ENCODE data around the gene SSH2.
A peak's percentile ranks its signal among the peaks of the same experiment; 100 is the strongest.
"Not testable (repeated sequence)": the region's sequence is repeated elsewhere in the genome, so short reads cannot be mapped to it uniquely, and the experiment has no call there.

Gene SSH2

DNA sequence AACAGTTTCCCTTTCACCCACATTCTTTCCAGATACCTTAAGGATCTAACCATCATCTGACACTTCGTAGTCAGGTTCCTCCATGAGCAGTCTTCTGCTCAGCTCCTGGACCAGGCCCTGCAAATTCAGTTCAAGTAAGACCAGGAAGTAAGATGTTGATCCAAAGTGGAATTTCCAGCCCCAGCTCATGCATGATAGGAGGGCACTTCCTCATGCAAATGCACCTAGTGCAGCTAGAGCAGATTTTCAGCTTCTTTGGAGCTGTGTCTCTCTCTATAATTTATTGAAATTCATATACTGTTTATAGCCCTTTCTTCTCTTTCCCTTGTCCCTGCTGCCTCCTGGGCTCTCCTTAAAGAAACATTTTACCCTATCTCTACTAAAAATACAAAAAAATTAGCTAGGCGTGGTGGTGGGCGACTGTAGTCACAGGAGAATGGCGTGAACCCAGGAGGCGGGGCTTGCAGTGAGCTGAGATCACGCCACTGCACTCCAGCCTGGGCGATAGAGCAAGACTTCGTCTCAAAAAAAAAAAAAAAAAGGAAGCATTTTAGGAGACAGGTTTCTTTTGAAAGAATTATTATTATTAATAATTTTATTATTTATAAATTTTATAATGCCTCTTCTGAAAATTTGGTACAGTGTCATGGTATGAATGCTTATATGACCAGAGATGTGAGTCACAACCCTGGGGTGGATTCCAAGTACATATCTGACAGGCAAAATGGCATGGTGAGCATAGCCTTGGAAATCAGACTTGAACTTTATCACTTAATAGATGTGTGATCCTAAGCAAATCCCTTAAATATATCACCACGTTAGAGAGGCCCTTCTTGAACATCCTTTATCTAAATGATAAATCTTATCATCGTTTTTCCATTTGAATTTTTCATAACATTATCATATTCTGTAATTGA, 94.3 kb downstream of the SSH2 start:
- no peak for DNase-seq

DNA sequence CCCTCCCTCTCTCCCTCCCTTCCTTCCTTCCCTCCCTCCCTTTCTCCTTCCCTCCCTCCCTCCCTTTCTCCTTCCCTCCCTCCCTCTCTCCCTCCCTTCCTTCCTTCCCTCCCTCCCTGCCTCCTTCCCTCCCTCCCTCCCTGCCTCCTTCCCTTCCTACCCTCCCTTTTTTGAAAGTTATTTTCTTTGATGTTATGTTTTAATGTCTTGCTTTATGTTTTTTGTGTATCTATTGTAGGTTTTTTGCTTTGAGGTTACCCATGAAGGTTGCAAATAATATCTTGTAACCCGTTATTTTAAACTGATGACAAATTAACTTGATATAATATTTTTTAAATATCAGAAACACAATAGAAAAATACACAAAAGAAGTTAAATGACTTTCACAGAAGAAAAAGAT, 96.2 kb downstream of the SSH2 start:
- DNase-seq = no peak

DNA sequence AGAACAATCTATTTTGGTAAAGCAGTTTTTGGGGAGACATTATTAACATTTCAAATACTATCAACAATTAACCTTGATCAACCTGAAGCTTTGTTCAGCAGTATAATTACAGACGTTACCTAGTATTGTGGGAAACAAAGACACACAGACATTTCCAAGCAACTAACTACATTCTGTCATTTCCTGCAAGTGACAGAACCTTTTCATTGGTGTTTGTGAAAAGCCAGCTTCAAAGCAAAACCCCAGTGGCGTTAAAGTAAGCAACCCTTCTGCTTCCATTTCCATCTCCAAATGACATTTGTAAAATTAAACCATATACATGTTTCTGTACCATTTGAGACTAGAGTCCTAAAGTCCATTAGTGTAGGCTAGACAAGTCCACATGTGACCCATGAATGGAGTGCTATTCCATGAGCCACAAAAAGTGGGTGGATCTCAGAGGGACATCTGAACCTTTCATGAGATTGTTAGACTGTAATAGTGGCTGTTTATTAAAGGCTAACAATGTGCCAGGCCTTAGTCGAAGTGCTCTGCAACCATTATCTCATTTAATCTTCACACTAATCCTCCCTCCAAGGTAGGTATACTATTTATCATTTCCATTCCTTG, 101.2 kb downstream of the SSH2 start:
- DNase-seq = no peak

DNA sequence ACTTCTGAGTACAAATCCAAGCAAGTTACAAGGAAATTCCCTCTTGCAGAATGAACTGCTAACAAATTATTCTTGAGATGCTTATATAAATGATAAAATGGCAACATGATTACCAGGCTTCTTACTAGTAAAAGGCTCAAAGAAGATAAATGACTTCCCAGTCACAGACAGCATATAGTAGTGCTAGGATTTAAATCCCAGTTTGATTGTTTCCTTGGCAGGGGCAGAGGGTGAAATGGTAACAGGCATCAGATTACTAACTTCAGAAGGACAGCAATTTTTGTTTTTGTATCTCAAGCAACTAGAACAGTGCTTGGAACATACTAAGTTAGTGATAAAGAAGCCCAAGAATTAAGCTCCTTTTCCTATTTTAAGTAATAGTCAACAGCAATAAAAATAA, 102.8 kb downstream of the SSH2 start:
- DNase-seq = no peak

DNA sequence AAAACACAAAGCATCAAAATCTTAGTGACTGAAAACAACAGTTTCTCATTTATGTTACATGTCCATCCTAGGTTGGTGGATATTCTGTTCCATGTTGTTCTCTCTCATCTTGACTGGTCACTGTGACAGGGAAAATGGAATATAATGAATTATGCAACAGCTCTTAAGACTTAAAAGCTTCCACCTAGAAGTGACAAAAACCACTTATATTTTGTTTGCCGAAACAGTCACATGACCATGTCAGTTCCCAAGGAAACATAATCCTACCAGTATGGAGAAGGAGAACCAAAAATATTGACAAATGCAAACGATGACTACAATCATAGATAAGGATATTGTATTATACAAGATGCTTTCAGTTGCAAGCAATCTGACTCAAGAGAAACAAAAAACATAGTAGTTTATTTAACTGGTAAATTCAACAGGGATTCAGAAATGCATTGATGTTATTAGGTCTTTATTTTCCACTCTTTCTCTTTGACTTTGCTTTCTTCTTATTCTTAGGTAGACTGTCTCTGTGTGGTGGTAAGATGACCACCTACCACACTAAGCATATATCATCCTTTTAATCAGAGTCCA, 103.8 kb downstream of the SSH2 start:
- no peak for DNase-seq

DNA sequence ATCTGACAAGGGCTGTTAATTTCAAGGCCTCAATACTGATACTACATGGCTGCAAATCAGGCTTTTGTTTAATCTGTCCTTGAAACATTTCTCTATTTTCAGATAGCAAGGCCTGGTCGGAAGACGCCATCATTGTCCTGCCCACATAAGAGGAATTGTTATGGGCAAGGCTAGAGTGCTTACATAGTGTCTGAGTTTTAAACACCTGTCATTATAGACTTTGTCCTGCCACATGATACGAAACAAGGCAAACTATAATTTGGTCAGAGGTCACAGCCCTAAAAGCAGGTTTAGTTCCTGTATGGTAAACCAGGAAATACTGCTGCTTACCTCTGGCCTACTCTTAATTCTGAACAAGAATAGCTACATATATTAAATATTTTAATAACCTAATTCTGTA, 104.4 kb downstream of the SSH2 start:
- DNase-seq = no peak

DNA sequence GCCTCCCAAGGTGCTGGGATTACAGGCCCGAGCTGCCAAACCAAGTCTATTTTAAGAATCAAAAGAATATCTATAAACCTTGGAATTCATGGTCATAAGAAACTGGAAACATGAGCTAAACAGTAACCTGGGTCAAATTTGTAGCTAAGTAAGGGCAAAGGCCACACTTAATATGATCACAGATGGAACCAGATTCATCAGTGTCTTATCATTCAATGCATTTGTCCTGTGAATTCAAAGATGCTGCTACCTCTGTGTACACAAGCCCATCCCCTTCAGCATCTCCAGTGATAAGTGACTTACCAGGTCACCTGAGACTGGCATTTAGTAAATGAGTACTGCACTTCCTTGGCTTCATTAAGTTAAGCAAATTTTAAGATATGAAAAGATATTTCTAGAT, 108.1 kb downstream of the SSH2 start:
- DNase-seq = no peak

DNA sequence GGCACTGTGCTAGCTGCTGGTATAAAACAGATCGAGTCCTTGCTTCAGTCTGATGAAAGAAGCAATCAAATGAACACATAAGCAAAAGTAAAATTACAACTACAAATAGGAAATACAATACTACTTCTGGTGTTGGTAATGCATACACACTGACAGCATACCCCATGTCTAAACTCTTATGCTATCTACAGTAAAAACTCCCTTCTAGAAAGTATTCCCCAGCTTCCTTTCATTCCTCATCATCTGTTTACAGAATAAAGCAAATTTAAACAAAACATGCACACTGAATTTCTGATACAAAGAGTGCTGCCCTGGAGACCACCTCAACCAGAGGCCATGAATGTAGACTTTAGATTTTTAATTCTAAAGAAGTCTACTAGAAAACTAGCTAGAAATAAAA, 109.6 kb downstream of the SSH2 start:
- DNase-seq = no peak

DNA sequence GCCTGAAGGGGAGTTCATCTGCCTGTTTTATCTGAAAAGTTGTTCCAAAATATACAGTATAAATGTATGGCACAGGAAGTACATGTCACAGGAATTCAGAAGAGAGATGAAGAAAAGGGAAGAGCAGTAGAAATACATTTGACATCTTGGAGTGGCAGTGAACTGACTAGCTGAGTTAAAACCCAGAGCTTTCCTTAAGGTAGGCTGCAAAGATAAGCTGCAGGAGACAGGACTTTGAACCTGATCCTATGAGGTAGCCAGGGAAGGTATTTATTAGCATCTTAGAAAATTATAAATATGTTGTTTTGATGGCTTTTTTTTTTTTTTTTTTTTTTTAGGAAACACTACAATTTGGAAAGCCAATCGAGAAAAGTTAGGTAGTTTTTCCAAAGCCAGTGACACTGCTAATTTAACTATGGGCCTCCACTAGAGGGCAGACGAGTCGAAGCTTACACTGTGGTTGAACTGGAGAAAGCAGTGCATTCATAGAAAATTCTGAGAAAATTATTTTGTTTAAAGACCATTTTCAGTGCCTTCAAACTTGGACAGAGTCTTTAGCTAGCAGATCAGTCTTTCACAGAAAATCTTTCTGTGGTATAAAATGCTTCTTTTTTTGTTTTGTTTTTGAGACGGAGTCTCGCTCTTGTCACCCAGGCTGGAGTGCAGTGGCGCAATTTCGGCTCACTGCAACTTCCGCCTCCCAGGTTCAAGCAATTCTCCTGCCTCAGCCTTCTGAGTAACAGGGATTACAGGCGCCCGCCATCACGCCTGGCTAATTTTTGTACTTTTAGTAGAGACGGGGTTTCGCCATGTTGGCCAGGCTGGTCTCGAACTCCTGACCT, 122.3 kb downstream of the SSH2 start:
- no peak for DNase-seq

DNA sequence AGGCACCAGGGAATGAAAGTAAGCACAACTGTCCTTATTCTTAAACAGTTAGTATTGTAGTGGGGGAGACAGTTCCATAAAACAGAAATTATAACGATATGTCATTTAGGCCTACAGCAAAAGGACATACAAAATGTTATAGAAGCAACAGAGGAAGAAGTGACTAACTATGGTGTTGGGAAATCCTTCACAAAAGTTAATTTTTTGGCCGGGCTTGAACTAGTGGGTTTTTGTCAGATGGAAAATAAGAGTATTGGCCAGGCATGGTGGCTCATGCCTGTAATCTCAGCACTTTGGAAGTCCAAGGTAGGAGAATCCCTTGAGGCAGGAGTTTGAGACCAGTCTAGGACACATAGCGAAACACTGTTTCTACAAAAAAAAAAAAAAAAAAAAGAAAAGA, 127.8 kb downstream of the SSH2 start:
- no peak for DNase-seq

DNA sequence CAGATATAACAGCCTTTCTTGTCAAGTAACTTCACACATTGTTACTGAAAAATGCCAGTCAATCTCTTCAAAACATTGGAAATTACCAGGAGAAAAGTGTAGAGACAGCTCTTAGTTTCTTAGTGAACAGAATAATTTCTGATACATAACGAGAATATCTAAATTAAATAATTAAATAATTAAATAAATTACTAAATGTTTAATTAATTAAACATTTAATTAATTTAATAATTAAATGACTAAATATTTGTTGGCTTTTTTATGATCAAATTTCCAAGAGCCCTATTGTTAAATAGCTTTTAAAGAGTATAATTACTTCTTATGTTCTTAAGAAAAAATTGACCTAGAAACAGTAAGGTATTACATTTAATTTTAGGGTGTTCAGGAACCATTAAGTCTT, 129.6 kb downstream of the SSH2 start:
- DNase-seq = no peak

DNA sequence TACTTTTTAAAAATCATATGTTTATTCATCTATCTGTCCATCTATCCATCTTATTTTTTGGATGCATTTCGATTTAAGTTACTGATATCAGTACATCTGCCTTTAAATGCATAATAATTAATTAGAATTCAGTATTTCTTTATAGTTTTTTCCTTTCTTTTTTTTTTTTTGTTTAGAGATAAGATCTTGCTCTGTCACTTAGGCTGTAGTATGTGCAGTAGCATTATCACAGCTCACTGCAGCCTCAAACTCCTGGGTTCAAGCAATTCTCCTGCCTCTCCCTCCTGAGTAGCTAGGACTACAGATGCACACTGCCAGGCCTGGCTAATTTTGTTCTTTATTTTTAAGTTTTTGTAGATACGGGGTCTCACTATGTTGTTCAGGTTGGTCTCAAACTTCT, 133.4 kb downstream of the SSH2 start:
- no peak for DNase-seq

DNA sequence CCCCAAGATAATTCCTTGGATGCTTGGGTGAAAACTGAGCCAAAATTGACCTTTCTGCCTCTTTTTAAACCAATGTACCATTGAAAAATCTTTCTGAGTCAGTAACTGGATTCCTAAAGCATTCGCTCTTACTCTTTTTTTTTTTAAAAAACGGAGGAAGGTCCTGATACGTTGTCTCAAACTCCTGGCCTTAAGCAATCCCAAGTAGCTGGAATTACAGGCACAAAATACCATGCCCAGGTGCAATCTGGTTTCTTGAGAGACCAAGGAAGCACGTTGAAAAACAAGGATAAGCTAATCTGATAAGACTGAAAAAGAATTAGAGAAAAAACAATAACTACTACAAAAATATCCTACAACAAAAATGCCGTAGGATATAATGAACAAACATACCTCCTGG, 136.5 kb downstream of the SSH2 start:
- DNase-seq = no peak

DNA sequence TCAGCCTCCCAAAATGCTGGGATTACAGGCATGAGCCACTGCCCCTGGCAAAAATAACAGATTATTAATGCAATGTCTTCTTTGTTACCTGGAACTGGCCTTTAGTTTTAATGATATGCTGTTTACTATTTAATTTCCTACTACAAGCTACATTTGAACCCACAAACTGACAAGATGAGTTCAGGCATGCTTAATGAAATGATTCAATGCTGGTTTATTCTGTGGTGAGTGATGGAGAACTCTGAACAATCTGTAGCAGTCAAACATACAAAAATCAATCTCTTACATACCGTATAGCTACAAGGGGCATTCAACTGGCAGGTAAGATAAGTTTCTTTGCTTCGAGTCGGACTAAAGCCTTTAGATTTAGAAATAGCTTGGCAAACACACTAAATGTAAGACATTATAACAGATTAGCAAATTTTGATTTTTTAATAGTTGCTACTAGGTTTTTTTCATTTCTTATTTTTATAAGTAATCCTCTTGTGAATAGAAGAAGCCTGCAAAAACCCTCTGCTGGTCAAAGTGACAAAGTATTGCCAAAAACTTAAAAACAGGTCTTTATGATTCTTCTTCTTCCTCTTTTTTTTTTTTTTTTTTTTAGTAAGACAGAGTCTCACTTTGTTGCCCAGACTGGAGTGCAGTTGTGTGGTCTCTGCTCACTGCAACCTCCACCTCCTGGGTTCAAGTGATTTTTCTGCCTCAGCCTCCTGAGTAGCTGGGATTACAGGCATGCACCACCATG, 138.5 kb downstream of the SSH2 start:
- DNase-seq = no peak

DNA sequence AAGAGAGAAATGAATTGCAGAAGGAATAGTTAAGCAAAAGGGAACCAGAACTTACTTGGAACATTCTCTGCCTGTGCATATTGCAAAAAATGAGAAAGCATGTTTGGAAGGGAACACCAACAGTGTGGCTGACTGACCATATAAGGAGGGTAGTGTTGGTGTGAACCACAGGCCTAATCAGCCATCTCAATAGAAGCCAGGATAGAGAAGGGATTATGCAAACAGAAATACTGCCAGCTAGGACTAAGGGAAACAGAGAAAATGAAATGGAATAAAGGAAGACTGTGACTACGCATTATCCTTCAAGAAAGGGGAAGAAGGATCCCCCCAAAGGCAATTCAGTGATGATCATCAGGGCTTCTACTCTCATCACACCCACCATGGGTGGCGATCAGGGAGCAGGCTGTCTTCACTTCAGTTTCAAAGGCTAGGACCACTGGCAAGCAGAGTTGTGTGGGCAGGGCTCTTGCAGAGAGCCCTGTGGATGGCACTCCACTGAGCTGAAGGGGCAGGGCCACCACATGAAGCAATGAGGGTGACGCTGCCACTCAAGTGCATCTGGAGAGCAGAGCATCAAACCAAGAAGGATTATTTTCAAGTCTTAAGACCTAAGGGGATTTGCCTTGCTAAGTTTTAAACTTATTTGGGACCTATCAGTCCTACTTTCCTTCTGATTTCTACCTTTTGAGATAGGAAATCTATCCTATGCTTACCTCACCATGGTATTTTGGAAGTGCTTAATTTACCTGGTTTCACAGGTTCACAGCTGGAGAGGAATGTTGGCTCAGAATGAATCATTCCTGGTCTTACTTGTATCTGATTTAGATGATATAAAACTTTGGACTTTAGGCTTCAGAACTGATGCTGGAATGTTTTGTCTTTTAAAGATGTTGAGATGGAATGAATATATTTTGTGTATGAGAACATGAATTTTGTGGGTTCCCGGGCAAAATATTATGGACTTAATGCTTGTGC, 140.5 kb downstream of the SSH2 start:
- DNase-seq = no peak

DNA sequence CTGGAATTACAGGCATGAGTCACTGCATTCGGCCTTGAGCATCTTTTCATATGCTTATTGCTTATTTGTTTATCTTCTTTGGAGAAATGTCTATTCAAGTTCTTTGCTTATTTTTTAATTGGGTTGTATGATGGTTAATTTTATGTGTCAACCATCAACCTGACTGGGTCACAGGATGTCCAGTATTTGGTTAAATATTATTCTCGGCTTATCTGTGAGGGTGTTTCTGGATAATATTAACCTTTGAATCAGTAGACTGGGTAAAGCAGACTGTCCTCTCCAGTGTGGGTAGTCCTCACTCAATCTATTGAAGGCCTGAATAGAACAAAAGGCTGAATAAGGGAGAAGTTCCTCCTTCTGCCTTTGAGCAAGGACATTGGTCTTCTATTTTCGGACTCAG, 142.0 kb downstream of the SSH2 start:
- no peak for DNase-seq

DNA sequence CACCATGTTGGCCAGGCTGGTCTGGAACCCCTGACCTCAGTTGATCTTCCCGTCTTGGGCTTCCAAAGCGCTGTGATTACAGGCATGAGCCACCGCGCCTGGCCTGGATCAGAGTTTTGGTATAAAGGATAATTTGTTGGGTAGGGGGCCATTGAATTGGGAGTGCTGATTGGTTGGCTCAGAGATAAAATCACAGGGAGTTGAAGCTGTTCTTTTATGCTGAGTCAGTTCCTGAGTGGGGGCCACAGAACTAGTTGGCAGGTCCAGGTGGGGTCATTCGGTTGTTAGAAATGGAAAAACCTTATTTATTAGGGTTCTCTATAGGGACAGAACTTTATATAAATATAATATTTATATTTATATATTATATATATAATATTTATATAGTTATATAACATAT, 147.1 kb downstream of the SSH2 start:
- no peak for DNase-seq

DNA sequence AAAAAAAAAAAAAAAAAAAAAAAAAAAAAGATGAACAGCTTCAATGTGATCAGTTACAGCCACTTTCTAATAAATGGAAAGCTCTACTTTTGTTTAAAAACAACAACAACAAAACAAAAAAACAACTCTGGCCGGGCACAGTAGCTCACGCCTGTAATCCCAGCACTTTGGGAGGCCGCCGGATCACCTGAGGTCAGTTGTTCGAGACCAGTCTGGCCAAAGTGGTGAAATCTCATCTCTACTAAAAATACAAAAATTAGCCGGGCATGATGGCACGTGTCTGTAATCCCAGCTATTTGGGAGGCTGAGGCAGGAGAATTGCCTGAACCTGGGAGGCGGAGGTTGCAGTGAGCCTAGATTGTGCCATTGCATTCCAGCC, 150.2 kb downstream of the SSH2 start:
- DNase-seq = not testable (repeated sequence)

DNA sequence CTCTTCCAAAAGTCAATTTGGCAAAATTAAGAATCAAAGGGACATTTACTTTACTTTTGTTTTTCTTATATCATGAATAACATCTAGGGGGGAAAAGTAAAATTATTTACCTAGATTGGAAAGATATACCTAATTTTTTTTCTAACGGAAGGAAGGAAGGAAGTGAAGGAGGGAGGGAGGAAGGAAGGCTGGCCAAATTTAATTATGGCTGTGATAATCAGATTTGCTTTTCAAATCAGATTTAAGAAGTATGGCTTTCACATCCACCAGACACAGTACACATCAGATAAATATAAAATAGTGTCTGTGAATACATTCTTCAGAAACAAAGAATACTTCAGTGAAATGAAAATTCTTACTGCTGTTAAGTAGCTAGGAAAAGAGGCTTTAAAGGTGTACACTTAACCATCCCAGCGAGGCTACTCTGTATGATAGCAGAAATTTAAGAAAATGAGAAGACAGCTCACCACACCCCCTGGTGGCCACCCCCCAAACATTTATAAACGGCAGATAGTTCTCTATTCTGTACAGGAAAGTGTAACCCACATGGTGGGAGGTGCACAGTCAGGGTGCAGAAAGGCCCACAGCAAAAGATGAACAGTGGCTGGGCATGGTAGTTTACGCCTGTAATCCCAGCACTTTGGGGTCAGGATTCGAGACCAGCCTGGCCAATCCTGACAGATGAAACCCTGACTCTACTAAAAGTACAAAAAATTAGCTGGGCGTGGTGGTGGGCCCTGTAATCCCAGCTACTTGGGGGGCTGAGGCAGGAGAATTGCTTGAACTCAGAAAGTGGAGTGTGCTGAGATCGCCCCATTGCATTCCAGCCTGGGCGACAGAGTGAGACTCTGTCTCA, 150.8 kb downstream of the SSH2 start:
- DNase-seq = peak; percentile 18

DNA sequence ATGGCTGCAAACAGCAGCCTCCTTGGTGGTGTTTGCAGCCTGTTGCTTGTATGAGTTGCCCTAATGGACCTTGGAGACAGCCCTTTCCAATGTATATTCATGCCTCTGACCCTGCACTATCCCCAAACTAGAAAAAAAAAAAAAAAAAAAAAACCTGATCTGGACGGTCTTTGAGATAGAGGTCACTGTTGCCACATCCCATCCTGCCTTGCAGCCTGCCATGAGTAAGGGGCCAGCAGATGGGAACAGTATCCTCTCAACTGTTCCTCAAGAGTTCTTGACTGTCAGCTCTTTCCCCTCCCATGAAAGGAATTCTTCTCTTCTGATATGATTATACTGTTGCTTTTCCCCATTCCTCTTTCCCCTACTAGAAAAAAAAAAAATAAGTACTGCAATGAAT, 152.4 kb downstream of the SSH2 start:
- no peak for DNase-seq

Data from DMS79 (cell line).